Measurements from ENCODE around the gene OTUD7B.
"Not testable (repeated sequence)": the region's sequence is repeated elsewhere in the genome, so short reads cannot be mapped to it uniquely, and the experiment has no call there.

OTUD7B gene

DNA sequence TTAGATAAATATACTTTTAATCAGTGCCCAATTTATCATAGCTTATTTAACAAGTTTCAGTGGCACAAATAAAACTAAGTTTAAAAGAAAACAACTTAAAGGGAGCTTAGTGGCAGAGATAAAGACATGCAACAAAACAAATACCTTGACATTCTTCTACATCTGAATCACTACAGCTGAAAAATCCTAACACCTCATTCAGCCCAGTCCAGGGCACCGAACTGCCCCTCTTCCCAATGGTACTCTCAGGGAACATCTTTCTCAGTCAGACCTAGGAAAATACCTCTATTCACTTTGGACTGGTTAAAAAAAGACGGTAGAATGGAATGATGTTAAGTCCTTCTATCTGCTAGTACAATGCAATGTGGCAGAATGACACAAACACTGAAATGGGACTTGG lies 8.3 kb downstream of the OTUD7B start:
- DNase-seq = no peak

DNA sequence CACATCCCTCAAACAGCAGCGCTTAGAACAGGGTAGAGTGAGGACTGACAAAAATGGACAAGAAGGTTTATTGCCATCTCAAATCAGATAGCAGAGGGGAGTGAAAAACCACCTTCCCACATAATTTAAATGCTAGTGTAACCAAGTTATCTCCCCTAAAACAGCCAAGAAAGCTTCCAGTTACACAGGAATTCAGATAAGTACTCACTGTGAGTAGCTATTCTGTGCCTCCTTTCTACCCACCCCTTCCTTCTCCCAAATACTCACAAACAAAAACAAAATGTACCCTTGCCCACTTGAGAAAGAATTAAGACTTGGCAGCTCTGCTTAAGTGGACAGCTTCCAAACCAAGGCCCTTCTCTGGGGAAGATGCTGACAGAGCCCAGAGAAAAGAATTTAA lies 9.1 kb downstream of the OTUD7B start:
- no peak for DNase-seq

DNA sequence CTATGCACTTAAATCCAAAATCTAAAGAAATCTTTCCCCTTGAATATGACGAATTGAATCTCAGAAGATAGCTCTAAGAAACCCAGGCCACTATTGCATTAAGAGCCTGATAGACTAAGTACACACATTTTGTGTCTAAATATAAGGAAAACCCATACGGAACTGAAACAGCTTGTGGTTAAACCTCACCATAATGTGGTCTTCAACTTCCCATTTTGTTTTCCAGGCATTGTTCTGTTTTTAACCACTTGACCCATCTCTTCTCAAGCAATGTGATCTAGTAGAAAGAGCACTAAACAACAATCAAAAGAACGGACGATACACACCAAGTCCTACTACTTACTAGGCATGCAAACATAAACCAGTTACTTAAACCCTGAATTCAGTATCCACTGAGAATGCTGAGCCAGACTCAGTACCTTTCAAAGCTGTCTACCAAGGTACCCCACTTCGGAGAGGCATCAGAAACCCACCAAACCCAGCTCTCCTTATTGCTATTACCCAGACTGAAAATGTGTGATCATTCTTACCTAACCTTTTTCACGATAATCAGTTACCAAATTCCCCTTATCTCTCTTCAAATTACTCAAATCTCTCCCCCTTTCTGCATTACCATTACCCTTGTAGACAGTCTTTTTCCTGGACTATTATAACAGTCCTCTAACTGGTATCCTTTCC lies 12.8 kb downstream of the OTUD7B start:
- peak; percentile 82 to 96 (median 95) for DNase-seq

DNA sequence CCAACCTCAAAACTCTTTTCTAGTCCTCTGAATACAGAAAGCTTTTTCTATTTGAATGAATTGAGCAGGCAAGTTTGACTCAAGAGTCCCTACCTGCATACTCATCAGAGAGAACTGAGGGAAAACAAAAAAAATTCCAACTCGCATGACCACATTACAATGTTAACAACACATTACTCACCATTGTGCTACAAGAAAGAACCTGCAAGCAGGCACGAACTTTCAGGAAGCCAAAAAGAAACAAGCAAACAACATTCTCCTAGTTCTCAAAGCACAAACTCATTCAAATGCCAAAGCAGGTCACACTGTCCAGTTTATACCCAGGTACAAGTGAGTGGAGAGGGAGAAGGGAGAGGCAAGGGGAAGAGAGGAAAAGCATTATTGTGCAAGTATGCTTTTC lies 14.6 kb downstream of the OTUD7B start:
- DNase-seq = peak; percentile 62 to 87 (median 80)

DNA sequence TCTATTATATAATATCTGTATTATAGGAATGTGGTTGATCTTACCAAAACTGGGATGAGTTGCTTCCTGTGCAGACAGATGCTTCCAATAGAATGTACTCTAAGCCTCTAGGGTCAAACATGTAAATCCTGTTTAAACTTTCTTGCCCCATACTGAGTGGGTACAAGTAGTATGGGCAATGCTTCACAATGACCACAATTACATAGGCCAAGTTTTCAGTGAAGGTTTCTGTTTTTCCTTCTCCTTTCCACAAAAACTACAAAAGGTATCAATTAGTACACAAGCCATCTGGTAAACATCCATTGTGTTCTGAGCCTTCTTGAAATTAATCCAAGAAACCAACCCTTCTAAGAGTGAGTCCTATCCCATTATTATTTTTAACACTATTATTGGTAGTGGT lies 16.8 kb downstream of the OTUD7B start:
- DNase-seq = no peak

DNA sequence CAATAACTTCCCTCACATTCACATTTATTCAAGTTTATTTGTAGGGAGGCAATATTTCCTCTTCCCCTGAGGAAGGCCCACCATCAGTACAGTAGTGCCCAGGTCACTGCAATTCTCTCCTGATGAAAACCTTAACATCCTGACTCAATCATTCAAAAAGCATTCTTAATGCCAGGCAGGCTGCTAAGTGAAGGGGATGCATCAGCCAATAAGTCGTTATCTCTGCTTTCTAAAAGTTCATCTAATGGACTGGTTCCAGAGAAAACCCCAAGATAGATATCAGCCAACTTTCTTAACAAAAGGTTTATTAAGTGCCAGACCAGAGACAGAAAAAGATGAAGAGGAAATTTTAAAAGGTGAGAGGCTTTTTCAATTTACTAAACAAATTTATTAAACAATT lies 17.3 kb downstream of the OTUD7B start:
- no peak for DNase-seq

DNA sequence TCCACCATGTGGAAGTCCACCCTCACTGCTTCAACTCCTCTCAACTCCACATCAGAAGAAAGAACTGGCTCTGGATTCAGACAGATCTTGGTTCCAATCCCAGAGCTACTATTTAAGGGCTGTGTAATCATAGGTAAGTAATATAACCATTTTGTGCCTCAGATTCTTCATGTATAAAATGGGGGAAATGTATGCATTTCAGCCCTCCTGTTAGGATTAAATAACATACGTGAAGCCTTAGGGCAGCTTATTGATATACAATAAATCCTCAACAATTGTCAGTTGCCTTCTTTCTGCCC lies 23.3 kb downstream of the OTUD7B start:
- no peak for DNase-seq

DNA sequence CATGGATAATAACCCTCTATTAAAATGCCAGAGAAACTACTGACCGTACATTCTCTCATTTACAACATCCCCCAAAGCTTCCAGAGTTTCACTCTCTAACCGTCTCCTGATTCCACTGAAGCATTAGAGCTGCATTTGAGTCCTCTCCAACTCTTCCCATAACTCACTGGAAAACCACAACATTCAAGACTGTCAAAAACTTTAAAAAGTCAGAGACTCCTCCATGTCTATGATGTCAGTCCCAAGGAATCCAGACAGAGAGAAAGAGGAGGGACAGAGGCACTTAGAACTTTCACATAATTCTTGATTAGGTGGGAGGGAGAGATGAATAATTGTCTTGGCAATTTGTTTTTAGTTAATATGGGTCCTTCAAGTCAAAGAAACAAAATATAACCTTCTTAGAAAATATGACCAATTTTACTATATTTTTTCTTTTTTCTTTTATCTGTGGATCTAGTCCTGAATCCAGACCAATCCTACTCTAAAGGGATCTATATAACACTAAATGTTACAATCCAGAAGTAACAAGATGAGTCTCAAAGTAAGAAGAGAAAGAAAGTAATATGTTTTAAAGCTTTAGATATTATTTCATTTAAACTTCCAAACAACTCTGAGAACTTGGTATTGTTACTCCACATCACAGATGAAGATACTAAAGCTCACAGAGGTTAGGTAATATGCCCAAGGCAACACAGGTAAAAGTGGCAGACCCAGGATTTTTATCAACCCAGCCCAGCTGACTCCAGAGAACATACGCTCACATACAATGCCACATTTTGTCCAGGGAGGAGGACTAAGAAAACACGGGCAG lies 23.8 kb downstream of the OTUD7B start:
- DNase-seq = no peak

DNA sequence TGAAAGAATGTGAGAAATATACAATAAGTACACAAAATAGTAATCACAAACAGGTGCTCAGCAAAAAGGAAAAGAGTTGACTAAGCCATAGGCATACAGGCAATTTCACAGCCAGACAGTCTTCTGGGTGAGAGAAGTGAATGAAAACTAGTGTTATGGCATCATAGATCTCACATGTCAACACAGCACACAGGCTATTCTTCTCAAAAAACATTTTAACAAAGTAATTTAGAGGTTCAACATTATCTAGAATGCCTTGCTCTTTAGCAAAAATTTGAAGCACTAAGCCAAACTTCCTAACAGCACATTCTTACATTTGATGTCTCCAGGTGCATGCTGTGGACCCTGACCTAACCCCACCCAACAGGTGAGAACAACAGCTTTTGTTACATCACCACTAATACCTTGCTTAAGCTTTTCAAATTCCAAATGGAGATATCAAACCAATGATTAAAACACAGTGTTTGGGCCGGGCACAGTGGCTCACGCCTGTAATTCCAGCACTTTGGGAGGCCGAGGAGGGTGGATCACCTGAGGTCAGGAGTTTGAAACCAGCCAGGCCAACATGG lies 30.5 kb downstream of the OTUD7B start:
- DNase-seq = no peak

DNA sequence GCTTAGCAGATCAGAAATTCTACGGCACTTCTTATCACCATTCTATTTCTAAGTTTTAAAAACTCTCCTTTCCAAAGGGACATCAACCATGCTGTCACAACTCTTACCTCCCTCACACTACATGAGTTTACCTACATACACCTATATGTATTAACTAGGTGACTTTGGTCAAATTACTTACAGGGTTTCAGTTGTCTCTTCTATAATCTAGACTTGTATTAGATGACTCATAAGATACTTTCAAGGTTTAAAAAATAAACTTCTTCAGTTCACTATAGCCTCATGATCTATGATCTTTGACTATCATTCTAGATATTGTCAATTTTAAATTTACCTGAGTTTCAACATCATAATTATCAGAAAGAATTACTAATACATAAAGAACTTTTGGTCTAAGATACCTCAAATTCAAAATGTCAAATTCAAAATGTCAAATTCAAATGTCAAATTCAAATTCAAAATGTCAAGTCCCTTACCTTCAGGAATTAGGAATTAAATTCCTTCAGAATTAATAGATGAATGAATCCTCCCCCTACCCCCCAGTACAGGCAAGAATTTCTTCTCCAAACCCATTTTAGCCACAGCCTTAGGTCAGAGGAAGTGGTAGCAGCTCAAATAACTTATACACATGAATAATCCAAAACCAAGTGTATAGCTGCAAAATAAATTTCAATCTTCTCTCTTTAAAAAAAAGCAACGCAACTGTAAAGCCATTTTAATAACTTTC lies 31.1 kb downstream of the OTUD7B start:
- no peak for DNase-seq

DNA sequence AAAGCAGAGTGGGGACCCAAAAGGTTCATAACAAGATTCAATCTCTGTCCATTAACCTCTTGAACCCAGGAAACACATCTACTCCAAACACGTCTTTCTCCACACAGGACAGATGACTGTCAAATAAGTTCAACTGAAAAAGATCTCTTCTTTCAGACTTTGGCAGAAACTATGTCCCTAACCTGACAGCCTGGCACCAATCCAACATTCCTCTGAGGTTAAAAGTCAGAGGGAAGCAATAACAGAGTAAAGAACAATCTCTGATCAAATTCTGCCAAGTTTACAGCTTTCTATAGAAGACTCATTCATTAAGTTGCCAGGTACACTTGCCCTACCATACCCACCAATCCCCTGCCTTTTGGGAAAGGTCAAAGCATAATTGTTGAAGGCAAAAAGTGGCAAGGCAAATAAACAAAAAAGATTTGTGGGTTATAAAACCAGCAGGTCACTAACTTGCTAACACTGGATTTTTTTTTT lies 31.9 kb downstream of the OTUD7B start:
- no peak for DNase-seq

DNA sequence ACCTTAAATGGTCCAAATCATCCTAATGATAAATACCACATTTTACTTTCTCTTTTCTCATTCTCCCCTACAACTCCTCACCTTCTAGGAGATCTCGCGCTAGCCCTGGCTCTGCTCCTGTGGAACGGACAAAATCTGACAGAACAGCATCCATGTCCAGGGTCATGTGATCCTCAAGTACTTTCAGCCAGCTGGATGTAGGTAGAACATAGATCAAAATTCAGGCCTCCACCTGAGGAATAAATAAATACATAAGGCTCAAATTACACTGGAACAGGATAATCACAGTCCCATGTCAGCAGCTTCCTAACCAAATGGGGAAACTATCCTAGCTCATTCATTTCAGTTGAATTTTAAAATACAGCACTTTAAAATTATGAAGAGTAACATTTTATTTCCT lies 33.2 kb downstream of the OTUD7B start:
- no peak for DNase-seq

DNA sequence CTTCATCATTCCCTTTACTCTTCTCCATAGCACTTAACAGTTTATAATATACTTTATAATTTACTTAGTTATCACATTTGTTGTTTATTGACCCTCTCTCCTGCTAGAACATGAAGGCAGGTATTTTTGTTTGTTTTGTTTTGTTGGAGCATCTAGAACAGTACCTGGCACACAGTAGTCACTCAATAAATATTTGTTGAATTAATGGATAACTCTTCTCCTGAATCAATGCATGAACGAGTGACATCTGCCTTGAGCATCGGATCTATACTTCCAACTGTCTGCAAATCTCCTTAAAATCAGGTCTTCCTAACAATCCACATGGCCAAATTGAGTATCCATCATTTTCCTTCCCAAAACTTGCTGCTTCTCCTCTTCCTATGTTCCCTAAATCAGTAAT lies 38.0 kb downstream of the OTUD7B start:
- no peak for DNase-seq

DNA sequence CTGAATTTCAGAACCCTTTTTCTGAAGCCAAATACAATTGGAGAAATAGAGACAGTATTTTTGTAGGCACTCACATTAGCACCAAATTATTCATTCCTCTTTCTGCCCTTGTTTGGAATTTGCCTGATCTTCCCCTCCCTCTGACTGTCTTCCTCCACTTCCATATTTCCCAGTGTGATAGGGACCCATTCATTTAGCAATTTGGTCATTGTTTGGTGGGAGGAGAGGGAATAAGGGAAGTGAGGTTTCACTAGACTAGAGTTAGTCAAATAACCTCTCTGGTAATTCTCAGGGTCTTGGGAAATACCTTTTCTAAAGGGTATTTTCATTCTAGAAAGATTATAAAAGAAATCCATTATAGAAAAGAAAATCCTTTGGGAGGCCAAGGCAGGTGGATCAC lies 42.9 kb downstream of the OTUD7B start:
- DNase-seq = peak; percentile 69 to 81 (median 77)

DNA sequence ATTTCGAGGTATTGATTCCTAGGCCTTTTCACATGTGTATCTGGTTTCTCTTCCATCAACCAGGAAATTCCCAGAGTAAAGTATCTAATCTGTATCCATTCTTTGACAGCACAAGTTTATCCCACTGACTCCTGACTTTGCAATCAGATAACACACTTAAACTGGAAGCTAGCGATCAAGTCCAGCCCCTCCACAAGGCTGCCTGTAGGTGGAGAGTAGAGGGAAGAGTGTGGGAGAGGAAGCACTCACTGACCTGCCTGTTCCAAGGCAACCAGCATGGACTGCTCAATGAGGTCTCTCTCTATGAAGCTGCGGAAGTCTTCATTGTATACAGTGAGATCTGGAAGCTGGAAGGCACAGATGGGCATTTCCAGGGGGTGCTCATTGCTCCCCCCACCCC lies 43.5 kb downstream of the OTUD7B start:
- no peak for DNase-seq

DNA sequence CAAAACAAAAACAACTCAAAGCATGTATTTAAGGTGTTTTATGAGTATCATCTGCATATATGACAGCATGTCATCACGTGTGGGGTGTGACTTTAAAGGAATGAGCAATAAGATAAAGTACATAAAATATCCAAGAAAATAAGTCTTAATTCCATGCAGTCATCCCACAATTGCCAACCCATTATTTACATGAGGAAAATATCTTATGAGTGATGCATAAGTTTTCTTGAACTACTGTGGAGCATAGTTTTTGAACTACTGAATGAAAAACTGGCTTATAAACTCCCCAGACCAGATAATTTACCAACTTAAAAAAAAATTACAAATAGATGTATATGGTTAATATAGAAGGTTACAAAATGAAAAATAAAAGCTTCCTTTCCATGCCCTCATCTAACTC lies 44.1 kb downstream of the OTUD7B start:
- no peak for DNase-seq

DNA sequence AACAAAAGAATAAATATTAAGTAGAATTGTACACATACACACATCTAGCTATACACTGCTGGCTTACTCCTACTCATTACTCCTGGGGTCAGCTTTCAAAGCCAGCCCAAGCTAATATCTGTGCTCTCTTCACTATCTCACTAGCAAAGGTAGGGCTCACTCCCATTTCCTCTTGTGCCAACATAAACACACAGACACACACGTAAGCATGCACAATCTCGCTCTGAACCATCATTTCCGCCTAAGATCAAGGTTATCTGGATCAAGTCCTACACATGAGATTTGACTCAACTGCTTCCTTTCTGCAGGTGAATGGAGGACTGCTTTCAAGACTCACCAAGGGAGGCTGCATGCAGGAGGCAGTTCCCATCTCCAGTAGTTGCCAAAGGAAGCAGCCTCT lies 45.1 kb downstream of the OTUD7B start:
- no peak for DNase-seq

DNA sequence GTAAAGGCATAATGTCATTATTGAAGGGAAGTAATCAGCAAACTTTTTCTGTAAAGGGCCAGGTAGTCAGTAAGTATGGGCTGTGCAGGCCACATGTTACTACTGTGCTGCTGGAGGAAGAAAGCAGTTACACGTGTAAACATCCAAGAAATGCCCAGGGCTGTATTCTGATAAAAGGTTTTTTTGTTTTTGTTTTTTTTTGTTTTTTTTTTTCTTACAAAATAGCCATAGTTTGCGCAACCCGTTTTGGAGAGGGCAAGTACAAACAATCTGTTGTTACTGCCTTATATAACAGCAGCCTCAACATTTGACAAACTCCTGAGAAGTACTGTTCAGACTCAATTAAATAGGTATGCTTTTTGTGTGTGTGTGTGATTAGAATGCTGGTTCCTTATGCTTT lies 47.2 kb downstream of the OTUD7B start:
- no peak for DNase-seq

DNA sequence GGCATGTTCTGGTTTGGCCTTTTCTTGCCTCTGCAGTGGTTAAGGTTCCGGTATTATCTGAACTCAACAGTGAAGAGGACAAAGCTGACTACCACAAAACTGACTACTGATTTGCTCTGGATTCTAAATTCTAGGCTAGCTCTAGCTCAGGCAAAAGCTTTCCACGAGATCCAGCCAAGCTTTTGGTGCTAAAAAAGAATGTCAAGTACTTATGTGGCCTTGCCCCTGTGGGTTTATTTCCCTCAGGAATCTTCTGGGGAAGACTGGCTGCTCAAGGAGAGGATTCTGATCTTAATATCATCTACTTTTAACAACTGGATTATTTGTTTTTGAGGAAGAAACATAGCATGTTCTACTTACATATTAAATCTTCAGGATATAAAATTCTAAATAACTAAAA lies 47.8 kb downstream of the OTUD7B start:
- no peak for DNase-seq

DNA sequence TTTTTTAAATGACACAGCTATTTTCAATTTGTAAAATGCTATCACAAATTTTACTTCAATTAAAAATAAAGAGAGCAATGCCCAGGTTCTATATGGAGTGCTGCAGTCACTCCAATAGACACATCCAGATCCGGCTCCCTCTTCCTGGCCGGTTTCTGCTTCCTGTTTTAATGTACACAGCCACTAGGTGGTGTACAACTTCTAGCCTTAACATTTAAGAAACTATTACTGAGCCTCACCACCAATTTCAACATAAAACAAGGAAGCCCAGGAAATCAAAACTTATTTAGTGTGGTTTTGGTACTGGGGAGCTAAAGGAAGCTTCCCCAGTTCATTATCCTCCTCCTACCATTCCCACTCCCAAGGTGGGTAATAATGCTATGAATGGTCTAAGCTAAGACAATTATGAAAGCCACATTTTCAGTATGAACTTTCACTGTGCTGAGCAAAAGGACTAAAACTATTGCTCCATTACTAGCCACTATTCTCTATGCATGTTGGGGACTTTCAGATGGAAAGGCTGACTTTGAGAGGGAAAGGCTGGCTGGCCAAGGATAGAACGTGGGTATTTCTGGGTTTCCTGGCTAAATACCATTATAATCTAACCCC lies 48.4 kb downstream of the OTUD7B start:
- peak; percentile 81 to 93 (median 90) for DNase-seq

DNA sequence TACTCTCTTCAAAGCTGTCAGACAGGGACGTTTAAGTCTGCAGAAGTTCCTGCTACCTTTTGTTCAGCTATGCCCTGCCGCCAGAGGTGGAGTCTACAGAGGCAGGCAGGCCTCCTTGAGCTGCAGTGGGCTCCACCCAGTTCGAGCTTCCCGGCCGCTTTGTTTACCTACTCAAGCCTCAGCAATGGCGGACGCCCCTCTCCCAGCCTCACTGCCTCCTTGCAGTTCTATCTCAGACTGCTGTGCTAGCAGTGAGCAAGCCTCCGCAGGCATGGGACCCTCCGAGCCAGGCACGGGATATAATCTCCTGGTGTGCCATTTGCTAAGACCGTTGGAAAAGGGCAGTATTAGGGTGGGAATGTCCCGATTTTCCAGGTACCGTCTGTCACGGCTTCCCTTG lies 53.0 kb downstream of the OTUD7B start:
- not testable (repeated sequence) for DNase-seq

DNA sequence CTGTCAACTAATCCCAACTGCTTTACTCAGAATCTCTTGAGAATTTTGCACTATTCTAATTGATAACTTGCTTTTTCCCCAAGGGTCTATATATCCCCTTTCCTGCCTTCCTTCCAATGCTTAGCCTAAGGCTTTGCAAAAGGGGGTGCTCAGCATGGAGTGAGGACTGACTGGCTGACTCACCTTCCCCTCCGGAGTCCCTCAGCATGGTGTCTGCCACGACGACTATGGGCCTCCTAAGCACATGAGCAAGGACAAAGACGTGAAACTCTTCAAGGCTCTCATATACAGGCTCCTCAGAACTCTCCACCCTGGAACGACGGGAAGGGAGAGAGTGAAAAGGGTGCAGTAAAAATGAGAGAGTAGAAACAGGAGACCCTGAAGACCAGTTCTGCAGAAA lies 60.6 kb downstream of the OTUD7B start:
- DNase-seq = no peak

DNA sequence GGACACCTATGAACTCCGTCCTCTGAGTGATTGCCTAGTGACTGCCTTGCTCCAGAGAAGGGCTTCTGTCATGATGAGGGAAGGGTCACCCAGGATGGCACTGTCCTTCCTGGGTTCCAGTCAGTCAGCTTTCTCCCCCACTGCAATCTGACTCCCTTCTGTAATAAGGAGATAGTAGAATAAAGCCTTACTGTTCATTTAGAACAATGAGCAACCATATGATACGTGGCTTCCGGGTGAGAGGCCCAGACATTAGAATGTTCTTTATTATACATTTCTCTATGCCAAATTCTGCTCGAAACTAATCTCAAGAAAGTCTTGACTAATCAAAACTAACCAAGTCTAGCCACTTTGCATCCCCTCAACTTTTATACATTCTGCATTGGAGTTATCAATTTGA lies 65.3 kb downstream of the OTUD7B start:
- no peak for DNase-seq

All from suppressor macrophage treated with lipopolysaccharide for 1 hour (primary cell).